Activated CD4-positive, alpha-beta T cell treated with anti-CD3 and anti-CD28 coated beads, Interleukin-2, amount 50 U/mL, for 1 hour (primary cell): ENCODE results near the gene ALX4.

Experiments used
- DNase-seq: peaks from one replicate; pipeline ENCODE4 v3.0.0-alpha.2; 2020

Gene ALX4

GRCh38 chr11:44235765-44236201, 74.2 kb downstream of the ALX4 start:
- DNase-seq = no peak

- no peak for DNase-seq
These were observed 80.3 kb downstream of the ALX4 start for GRCh38 chr11:44229624-44230023.

- DNase-seq = no peak
These were observed 80.8 kb downstream of the ALX4 start for GRCh38 chr11:44229098-44229497.

DNA sequence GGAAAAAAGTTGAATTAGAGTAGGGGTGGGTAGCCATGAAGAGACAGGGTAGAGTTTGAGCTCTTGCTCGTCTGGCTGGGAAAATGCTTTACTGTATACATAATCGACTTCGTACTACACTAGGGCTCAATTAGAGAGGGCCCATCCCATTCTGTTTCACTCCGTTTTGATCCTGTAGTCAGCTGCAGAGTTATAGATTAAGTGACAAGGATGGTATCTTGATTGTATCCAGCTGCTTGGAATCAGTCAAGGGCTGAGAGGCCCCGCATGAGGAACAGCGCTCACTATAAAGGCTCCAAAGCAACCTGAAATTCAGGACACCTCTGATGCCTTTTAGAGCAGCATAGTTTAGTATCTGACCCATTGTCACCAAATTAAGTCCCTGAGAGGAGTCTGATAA, 81.6 kb downstream of the ALX4 start:
- DNase-seq = no peak

GRCh38 chr11:44226945-44227344, 83.0 kb downstream of the ALX4 start:
- no peak for DNase-seq

GRCh38 chr11:44226490-44226889, 83.4 kb downstream of the ALX4 start:
- DNase-seq = no peak

- no peak for DNase-seq
These were observed 85.0 kb downstream of the ALX4 start for GRCh38 chr11:44224867-44225501.

DNA sequence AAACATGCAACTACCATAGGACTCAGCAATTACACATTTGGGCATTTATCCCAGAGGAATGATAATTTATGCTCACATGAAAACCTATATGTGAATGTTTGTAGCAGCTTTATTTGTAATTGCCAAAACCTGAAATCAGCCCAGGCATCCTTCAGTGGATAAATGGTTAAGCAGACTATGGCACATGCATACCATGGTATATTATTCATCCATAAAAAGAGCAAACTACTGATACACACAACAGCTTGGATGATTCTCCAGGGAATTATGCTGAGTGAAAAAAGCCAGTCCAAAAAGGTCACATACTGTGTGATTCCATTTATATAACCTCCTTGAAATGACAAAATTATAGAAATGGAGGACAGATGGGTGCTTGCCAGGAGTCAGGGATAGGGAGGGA, 86.7 kb downstream of the ALX4 start:
- DNase-seq = no peak

DNA sequence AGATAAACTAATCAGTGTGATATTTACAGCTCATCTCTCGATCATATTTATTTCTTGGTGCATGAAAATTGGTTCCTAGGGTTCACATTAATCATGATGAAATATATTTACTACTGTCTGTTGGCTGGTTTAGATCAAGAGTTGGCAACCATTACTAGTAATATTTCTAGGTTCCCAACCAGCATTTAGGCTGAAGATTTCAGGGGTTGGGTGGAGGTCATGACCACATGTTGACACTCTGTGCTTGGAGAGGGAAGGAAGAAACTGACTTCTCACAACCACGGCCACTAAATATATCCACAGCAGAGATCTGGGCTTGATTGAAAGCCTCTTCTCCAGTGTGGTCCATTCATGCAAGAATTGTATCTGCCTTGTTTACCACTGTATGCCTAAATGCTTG, 87.9 kb downstream of the ALX4 start:
- no peak for DNase-seq

DNA sequence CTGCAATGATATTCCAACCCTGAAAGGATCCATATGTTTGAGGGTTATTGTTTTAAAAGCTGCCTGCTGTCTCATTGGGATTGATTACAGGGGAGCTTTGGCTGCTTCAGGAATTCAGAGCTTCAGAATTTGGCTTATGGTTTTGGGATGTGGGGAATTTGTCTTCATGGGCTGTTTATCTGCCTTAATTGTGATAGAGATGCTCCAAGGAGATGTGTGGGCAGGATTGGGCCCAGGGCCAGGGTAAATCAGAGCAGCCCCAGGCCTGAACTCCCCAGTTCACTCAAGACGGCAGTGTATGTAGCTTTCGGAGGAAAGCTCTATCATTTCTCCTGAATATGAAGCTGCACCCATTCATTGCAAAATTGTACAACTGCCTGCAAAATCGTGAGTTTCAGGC, 88.5 kb downstream of the ALX4 start:
- no peak for DNase-seq

DNA sequence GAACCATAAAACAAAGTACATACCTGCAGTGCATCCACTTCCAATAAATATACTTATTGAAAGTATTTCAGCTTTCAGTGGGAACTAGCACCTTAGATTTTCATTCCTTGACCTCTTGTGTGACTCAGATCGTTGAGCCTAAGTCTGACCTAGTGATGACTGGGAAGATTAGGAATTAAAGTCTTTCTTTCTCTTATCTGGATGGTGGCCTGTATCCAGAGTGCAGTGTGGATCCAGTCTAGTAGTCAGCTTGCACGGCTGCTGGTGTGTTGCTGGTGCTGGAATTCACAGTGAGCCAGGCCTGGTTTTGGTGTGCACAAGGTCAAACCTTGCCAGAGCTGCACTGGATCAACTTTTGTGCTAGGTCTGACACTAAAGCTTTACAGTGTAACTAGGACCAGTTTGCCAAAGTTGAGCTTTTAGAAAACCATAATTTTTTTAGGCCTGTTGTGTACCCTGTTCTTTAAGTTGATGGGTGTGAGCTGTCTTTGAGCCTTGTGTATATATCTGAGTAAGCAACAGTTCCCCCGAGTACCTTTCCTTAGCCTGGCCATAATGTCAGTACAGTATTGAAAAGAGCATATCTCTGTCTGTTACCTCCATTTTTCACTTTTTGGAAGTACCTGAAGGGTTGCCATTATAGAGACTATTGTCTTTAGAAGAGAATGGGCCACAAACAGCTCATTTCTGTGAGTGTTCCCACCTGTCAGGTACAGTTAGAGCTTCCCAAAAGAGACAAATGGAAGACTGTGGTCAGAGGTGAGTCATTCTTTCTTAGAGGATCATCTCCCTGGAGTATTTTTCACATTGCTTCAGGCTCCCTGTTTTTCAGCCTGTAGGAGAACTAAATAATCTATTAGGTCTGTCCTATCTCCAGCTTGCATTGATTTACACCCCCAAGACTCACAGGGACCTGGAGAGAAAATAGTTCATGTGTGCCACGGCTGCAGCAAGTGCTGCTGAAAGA, 89.8 kb downstream of the ALX4 start:
- DNase-seq = no peak

DNA sequence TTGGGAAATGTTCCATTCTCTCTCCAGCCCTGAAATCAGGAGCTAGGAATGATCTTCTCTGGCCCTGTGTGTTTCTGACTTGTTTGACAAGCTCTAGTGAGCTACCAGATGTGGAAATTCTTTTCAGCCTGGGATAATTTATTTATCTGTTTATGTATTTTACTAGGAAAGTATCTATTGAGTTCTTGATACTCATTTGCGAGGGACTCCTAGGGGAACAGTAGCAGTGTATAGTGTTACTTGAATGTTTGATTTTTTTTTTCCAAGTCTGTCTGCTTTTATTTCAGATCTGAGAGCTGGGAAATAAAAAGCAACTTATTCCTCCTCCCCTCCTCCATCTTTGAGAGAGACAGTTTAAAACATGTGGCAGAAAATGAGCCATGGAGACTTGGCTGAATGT, 92.5 kb downstream of the ALX4 start:
- DNase-seq = no peak

GRCh38 chr11:44213148-44213547, 96.8 kb downstream of the ALX4 start:
- no peak for DNase-seq

- no peak for DNase-seq
These were observed 97.8 kb downstream of the ALX4 start for GRCh38 chr11:44212128-44212527.
